ENCODE results near the gene KLHL42.

Gene KLHL42

GRCh38 chr12:27785882-27786570 lies 6.0 kb downstream of the KLHL42 start:
- no peaks in the 10 kb centered on the region for H3K27me3 ChIP-seq (ENCODE audit: control insufficient read depth, insufficient read depth, low read length)
- H3K4me1 ChIP-seq (ENCODE audit: control insufficient read depth, low read depth, low read length) = peaks cover 15% of the 10 kb centered on the region
- no peak overlapping the region for H3K27ac ChIP-seq (ENCODE audit: low read length)
- no peak overlapping the region for H3K9ac ChIP-seq (ENCODE audit: low read length)
- H3K9me3 ChIP-seq (ENCODE audit: control insufficient read depth, low read depth, low read length) = no peaks in the 10 kb centered on the region
- H3K4me3 ChIP-seq (ENCODE audit: low read length) = no peak overlapping the region
- no peaks in the 10 kb centered on the region for H3K36me3 ChIP-seq (ENCODE audit: control insufficient read depth, low read depth, low read length)

DNA sequence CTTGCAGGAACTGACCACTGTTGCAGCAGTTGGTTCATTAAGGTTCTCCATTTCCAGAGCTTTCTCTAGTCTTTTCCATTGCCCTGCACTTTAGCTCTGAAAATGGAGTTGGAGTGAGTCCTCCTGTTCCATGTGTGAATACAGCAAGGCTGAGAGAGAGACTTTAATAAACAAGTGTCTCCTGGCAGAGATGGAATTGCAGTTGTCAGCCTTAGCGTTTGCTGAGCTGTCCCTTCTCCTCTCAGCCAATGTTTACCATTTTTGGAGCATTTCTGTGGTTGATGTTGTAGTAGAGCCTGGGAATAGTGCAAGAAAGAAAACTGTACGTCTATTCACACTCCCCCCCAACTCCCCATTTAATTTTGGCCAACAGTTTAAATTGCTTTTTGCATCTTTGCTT lies 7.5 kb downstream of the KLHL42 start:
- Histone ChIP-seq H3K4me3 (ENCODE audit: low read length) (no peak overlapping the region), H3K4me1 (ENCODE audit: control insufficient read depth, low read depth, low read length) (peaks cover under 1% of the 10 kb centered on the region), H3K9me3 (ENCODE audit: control insufficient read depth, low read depth, low read length) (no peaks in the 10 kb centered on the region), H3K9ac (ENCODE audit: low read length) (no peak overlapping the region), H3K27ac (ENCODE audit: low read length) (no peak overlapping the region), H3K36me3 (ENCODE audit: control insufficient read depth, low read depth, low read length) (peaks cover 7% of the 10 kb centered on the region), H3K27me3 (ENCODE audit: control insufficient read depth, insufficient read depth, low read length) (no peaks in the 10 kb centered on the region)

- no peaks in the 10 kb centered on the region for H3K27me3 ChIP-seq (ENCODE audit: control insufficient read depth, insufficient read depth, low read length)
- no peaks in the 10 kb centered on the region for H3K4me1 ChIP-seq (ENCODE audit: control insufficient read depth, low read depth, low read length)
- H3K9ac ChIP-seq (ENCODE audit: low read length) = no peak overlapping the region
- no peaks in the 10 kb centered on the region for H3K9me3 ChIP-seq (ENCODE audit: control insufficient read depth, low read depth, low read length)
- peaks cover 25% of the 10 kb centered on the region for H3K36me3 ChIP-seq (ENCODE audit: control insufficient read depth, low read depth, low read length)
- H3K4me3 ChIP-seq (ENCODE audit: low read length) = no peak overlapping the region
- no peak overlapping the region for H3K27ac ChIP-seq (ENCODE audit: low read length)
These were observed 10.1 kb downstream of the KLHL42 start for GRCh38 chr12:27790179-27790578.

DNA sequence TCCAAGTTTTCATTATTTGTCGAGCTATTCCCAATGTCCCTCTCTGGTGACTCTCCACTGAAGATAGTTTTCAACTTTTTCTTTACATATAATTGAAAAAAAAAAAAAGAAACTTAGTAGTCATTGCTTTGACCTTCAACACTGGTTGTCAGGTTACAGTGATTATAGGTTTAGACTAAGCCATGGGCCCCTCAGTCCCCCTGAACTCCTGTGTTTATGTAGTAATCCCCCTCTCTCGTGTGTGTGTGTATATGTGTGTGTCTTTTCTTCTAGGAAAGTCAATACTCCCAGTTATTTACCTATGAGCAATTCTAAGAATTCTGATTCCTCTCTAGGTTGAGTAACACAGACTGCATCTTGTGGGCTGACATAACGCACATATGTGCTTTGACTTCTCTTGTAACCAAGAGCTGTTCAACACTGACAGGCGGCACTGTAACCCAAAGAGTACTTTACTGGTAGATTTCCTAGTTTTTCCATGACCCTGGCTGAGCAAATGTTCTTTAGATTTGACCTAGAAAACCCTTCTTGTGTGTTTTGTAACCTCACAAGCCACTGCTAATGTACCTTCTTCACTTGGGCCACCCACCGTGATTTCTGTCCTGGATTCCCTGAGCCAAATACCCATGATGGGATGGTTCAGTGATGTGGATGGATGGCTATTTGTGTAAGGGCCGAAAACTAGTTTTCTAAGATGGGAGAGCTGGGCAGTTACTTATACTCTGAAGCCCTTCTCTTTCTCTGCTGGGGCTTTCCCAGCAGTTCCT lies 15.0 kb downstream of the KLHL42 start:
- Histone ChIP-seq H3K9me3 (ENCODE audit: control insufficient read depth, low read depth, low read length) (no peaks in the 10 kb centered on the region), H3K27me3 (ENCODE audit: control insufficient read depth, insufficient read depth, low read length) (no peaks in the 10 kb centered on the region), H3K4me3 (ENCODE audit: low read length) (no peak overlapping the region), H3K9ac (ENCODE audit: low read length) (no peak overlapping the region), H3K27ac (ENCODE audit: low read length) (no peak overlapping the region), H3K4me1 (ENCODE audit: control insufficient read depth, low read depth, low read length) (no peaks in the 10 kb centered on the region), H3K36me3 (ENCODE audit: control insufficient read depth, low read depth, low read length) (peaks cover 56% of the 10 kb centered on the region)

- H3K4me3 ChIP-seq (ENCODE audit: low read length) = no peak overlapping the region
- peaks cover 56% of the 10 kb centered on the region for H3K36me3 ChIP-seq (ENCODE audit: control insufficient read depth, low read depth, low read length)
- no peaks in the 10 kb centered on the region for H3K27me3 ChIP-seq (ENCODE audit: control insufficient read depth, insufficient read depth, low read length)
- H3K9me3 ChIP-seq (ENCODE audit: control insufficient read depth, low read depth, low read length) = no peaks in the 10 kb centered on the region
- no peaks in the 10 kb centered on the region for H3K4me1 ChIP-seq (ENCODE audit: control insufficient read depth, low read depth, low read length)
- H3K27ac ChIP-seq (ENCODE audit: low read length) = no peak overlapping the region
- no peak overlapping the region for H3K9ac ChIP-seq (ENCODE audit: low read length)
These were observed 16.1 kb downstream of the KLHL42 start for GRCh38 chr12:27796128-27796527.

DNA sequence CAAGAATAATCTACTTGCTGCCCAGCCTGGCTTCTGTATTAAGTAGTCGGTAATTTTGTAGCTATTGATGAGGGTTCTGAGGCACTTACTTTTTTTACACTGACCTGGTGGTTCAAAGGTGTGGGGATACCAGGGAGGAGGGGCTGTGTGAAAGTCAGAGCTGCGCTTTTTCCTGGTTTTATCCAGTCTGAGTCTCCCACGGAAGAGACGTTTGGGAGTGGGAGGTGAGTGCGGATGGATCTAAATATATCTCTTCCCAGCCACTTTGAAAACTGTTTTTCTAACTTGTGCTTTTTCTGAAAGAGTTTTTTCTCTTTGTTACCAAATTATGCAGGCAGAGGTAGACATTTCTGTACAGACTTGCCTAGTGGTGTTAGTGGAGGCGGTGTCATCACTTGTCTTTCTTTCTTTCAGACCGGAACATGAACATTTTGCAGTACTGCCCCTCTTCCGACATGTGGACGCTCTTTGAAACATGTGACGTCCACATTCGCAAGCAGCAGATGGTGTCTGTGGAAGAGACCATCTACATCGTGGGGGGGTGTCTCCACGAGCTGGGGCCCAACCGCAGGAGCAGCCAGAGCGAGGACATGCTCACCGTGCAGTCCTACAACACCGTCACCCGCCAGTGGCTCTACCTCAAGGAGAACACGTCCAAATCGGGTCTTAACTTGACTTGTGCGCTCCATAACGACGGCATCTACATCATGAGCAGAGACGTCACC lies 17.4 kb downstream of the KLHL42 start:
- Histone ChIP-seq H3K4me3 (ENCODE audit: low read length) (no peak overlapping the region), H3K36me3 (ENCODE audit: control insufficient read depth, low read depth, low read length) (peaks cover 49% of the 10 kb centered on the region), H3K27me3 (ENCODE audit: control insufficient read depth, insufficient read depth, low read length) (no peaks in the 10 kb centered on the region), H3K9me3 (ENCODE audit: control insufficient read depth, low read depth, low read length) (no peaks in the 10 kb centered on the region), H3K4me1 (ENCODE audit: control insufficient read depth, low read depth, low read length) (no peaks in the 10 kb centered on the region), H3K9ac (ENCODE audit: low read length) (no peak overlapping the region), H3K27ac (ENCODE audit: low read length) (no peak overlapping the region)

GRCh38 chr12:27800819-27801218 lies 20.8 kb downstream of the KLHL42 start:
- Histone ChIP-seq H3K9me3 (ENCODE audit: control insufficient read depth, low read depth, low read length) (no peaks in the 10 kb centered on the region), H3K4me3 (ENCODE audit: low read length) (no peak overlapping the region), H3K27me3 (ENCODE audit: control insufficient read depth, insufficient read depth, low read length) (no peaks in the 10 kb centered on the region), H3K27ac (ENCODE audit: low read length) (no peak overlapping the region), H3K36me3 (ENCODE audit: control insufficient read depth, low read depth, low read length) (peaks cover 25% of the 10 kb centered on the region), H3K4me1 (ENCODE audit: control insufficient read depth, low read depth, low read length) (no peaks in the 10 kb centered on the region), H3K9ac (ENCODE audit: low read length) (no peak overlapping the region)

- no peaks in the 10 kb centered on the region for H3K4me1 ChIP-seq (ENCODE audit: control insufficient read depth, low read depth, low read length)
- peaks cover 18% of the 10 kb centered on the region for H3K36me3 ChIP-seq (ENCODE audit: control insufficient read depth, low read depth, low read length)
- no peaks in the 10 kb centered on the region for H3K27me3 ChIP-seq (ENCODE audit: control insufficient read depth, insufficient read depth, low read length)
- H3K9ac ChIP-seq (ENCODE audit: low read length) = no peak overlapping the region
- H3K9me3 ChIP-seq (ENCODE audit: control insufficient read depth, low read depth, low read length) = no peaks in the 10 kb centered on the region
- no peak overlapping the region for H3K4me3 ChIP-seq (ENCODE audit: low read length)
- no peak overlapping the region for H3K27ac ChIP-seq (ENCODE audit: low read length)
These were observed 21.6 kb downstream of the KLHL42 start for GRCh38 chr12:27801630-27802029.

DNA sequence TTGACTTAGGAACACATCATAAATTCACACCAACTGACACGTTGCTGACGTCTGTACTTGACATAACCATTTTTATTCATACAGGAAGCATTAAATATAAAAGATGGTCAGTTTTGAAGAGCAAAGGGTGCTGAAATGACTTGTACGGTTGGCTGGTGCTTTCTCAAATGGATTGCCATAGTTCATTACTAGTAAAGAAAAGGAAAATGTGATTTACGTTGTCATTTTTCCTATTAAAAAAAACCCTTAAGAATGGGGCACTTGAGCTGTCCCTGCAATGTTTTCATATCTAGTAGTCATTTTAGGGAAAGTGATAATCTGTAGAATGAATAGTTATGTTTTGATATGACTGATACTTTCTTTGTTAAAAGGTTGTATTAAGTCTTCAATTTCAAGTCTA lies 22.5 kb downstream of the KLHL42 start:
- no peaks in the 10 kb centered on the region for H3K4me1 ChIP-seq (ENCODE audit: control insufficient read depth, low read depth, low read length)
- no peaks in the 10 kb centered on the region for H3K9me3 ChIP-seq (ENCODE audit: control insufficient read depth, low read depth, low read length)
- no peaks in the 10 kb centered on the region for H3K27me3 ChIP-seq (ENCODE audit: control insufficient read depth, insufficient read depth, low read length)
- no peak overlapping the region for H3K9ac ChIP-seq (ENCODE audit: low read length)
- no peak overlapping the region for H3K27ac ChIP-seq (ENCODE audit: low read length)
- no peak overlapping the region for H3K4me3 ChIP-seq (ENCODE audit: low read length)
- H3K36me3 ChIP-seq (ENCODE audit: control insufficient read depth, low read depth, low read length) = peaks cover 12% of the 10 kb centered on the region

- Histone ChIP-seq H3K36me3 (ENCODE audit: control insufficient read depth, low read depth, low read length) (peaks cover 8% of the 10 kb centered on the region), H3K4me3 (ENCODE audit: low read length) (no peak overlapping the region), H3K9me3 (ENCODE audit: control insufficient read depth, low read depth, low read length) (no peaks in the 10 kb centered on the region), H3K9ac (ENCODE audit: low read length) (no peak overlapping the region), H3K27me3 (ENCODE audit: control insufficient read depth, insufficient read depth, low read length) (no peaks in the 10 kb centered on the region), H3K27ac (ENCODE audit: low read length) (no peak overlapping the region), H3K4me1 (ENCODE audit: control insufficient read depth, low read depth, low read length) (no peaks in the 10 kb centered on the region)
These were observed 22.9 kb downstream of the KLHL42 start for GRCh38 chr12:27802936-27803335.

DNA sequence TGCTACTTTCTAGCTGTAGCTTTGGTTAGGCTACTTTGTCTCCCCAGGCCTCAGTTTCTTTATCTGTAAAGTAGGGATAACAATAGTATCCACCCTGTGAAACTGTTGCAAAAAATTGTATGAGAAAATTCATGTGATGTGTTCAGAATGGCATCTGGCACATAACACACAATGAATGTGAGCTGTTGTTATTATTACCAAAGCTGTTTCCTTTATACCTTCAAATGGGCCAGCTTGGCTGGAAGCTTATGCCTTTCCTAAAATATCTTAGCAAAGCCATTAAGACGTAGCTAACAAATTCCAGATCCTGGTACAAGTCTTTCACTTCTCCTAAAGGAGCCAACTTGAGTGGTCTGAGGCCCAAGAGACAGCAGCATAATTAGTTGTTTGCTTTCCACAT lies 25.2 kb downstream of the KLHL42 start:
- Histone ChIP-seq H3K9ac (ENCODE audit: low read length) (no peak overlapping the region), H3K4me1 (ENCODE audit: control insufficient read depth, low read depth, low read length) (no peaks in the 10 kb centered on the region), H3K9me3 (ENCODE audit: control insufficient read depth, low read depth, low read length) (no peaks in the 10 kb centered on the region), H3K36me3 (ENCODE audit: control insufficient read depth, low read depth, low read length) (no peaks in the 10 kb centered on the region), H3K27ac (ENCODE audit: low read length) (no peak overlapping the region), H3K4me3 (ENCODE audit: low read length) (no peak overlapping the region), H3K27me3 (ENCODE audit: control insufficient read depth, insufficient read depth, low read length) (no peaks in the 10 kb centered on the region)
